Glutamatergic neuron (in vitro differentiated cells): ENCODE data around the gene ITSN1. TPM values are rescaled to one million over a fixed set of nuclear protein-coding genes. Genes with fewer than 3 reads are reported as not detected.

Source experiments
- DNase-seq: peaks from one replicate; pipeline ENCODE4 v3.0.0; 2022
- H3K27ac Mint-ChIP-seq: one replicate; pipeline ENCODE4 v1.8.0; 2020; ENCODE audit warnings: mild to moderate bottlenecking, mixed read lengths, inconsistent platforms; ENCODE audit not compliant: unreplicated experiment
- H3K27me3 Mint-ChIP-seq: one replicate; pipeline ENCODE4 v1.8.0; 2020; ENCODE audit warnings: mild to moderate bottlenecking, moderate library complexity, mixed read lengths, inconsistent platforms; ENCODE audit not compliant: unreplicated experiment
- H3K36me3 Mint-ChIP-seq: one replicate; pipeline ENCODE4 v1.8.0; 2020; ENCODE audit warnings: mild to moderate bottlenecking, mixed read lengths, inconsistent platforms; ENCODE audit not compliant: unreplicated experiment
- H3K4me1 Mint-ChIP-seq: one replicate; pipeline ENCODE4 v1.8.0; 2020; ENCODE audit warnings: mild to moderate bottlenecking, low read depth, mixed read lengths, inconsistent platforms; ENCODE audit not compliant: unreplicated experiment
- H3K4me3 Mint-ChIP-seq: one replicate; pipeline ENCODE4 v1.8.0; 2020; ENCODE audit warnings: mild to moderate bottlenecking, mixed read lengths, inconsistent platforms; ENCODE audit not compliant: unreplicated experiment
- H3K9me3 Mint-ChIP-seq: one replicate; pipeline ENCODE4 v1.8.0; 2020; ENCODE audit warnings: mild to moderate bottlenecking, moderate library complexity, mixed read lengths, inconsistent platforms; ENCODE audit not compliant: unreplicated experiment
- total RNA-seq: library from RNA; stranded (reverse); fragmentation: NEBNext Ultra II Directional; extraction: Animal tissue kit (Norgen Biotek cat#: 25700); gene quantifications from one replicate; pipeline ENCODE4 v1.2.1, GENCODE V29; 2021; ENCODE audit not compliant: unreplicated experiment
- TF ChIP-seq, protein P1 (sequence below): fragments of 200-600 bp; sonication (generic); IDR thresholded peaks from one replicate; pipeline ENCODE4 v1.5.0; 2021; ENCODE audit not compliant: partially characterized antibody, unreplicated experiment

Gene ITSN1
- total RNA-seq, 1 donor from 2014 or later, result 89.1 TPM

DNA sequence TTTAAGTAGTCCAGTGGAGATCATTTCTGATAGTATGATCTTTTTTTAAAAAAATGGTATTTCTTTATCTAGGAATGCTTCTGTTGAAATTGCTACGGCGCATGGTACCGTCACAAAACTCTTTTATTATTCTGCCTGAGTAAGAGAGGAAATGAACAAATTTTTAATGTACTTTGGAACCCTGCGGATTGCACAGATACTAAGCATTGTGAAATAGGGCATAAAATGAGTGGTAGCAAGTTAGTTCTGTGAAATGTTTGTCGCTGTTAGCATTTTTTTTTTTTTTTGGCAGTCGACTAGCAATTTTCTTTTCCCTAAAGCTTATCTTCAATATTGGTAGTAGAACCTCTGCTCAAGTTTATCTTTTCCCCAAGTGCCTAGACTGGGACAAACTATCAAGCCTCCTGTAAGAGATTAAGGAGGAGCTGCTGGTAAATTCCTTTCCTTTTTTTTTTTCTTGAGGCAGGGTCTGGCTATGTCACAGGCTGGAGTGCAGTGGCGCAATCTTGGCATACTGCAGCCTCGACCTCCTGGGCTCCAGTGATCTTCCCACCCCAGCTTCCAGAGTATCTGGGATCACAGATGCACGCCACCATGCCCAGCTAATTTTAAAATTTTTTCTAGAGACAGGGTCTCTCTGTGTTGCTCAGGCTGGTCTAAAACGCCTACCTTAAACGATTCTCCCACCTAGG lies 2.2 kb downstream of the ITSN1 start:
- peaks cover 10% of the 10 kb centered on the region for H3K4me1 Mint-ChIP-seq
- peaks cover 10% of the 10 kb centered on the region for H3K9me3 Mint-ChIP-seq
- TF ChIP-seq, protein P1, sequence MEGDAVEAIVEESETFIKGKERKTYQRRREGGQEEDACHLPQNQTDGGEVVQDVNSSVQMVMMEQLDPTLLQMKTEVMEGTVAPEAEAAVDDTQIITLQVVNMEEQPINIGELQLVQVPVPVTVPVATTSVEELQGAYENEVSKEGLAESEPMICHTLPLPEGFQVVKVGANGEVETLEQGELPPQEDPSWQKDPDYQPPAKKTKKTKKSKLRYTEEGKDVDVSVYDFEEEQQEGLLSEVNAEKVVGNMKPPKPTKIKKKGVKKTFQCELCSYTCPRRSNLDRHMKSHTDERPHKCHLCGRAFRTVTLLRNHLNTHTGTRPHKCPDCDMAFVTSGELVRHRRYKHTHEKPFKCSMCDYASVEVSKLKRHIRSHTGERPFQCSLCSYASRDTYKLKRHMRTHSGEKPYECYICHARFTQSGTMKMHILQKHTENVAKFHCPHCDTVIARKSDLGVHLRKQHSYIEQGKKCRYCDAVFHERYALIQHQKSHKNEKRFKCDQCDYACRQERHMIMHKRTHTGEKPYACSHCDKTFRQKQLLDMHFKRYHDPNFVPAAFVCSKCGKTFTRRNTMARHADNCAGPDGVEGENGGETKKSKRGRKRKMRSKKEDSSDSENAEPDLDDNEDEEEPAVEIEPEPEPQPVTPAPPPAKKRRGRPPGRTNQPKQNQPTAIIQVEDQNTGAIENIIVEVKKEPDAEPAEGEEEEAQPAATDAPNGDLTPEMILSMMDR, result no peak
- peaks cover 4% of the 10 kb centered on the region for H3K27me3 Mint-ChIP-seq
- no peak overlapping the region for H3K27ac Mint-ChIP-seq
- DNase-seq, result no peak
- H3K36me3 Mint-ChIP-seq, result no peaks in the 10 kb centered on the region
- H3K4me3 Mint-ChIP-seq, result peak overlapping the region; percentile 97

DNA sequence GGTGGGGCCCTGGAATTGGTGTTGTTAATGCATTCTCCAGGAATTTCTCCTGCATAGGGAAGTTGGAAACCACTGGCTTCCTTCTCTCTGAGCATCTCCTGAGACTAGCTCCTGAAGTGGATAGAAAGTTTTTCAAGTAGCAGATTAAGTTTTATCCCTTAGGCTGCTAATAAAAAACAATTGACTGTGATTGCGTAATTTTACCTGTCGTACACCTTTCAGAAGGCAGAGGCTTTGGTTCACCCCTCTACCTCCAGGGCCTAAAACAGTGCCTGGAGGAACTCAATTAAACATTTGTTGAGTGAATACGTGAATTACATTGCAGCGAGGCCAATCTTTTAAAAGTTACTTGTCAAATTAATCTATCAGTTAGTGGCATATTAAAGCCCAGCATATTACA lies 3.4 kb downstream of the ITSN1 start:
- H3K9me3 Mint-ChIP-seq, result peaks cover 10% of the 10 kb centered on the region
- DNase-seq, result no peak
- no peak overlapping the region for H3K4me3 Mint-ChIP-seq
- peaks cover 11% of the 10 kb centered on the region for H3K4me1 Mint-ChIP-seq
- no peaks in the 10 kb centered on the region for H3K36me3 Mint-ChIP-seq
- H3K27ac Mint-ChIP-seq, result no peak overlapping the region
- TF ChIP-seq, protein P1, result no peak
- H3K27me3 Mint-ChIP-seq, result peaks cover 4% of the 10 kb centered on the region

DNA sequence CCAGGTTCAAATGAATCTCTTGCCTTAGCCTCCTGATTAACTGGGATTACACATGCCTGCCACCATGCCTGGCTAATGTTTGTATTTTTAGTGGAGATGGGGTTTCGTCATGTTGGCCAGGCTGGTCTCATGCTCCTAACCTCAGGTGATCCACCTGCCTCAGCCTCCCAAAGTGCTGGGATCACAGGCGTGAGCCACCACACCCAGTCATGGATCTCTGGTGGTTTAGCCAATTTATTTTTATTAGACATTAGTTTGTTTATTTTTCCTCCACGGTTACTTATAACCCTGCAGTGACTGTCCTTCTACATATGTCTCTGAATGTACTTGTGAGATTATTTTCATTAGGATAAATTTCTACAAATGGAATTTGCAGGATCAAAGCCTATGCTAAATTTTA lies 5.3 kb downstream of the ITSN1 start:
- H3K27ac Mint-ChIP-seq, result no peak overlapping the region
- peaks cover 24% of the 10 kb centered on the region for H3K4me1 Mint-ChIP-seq
- H3K9me3 Mint-ChIP-seq, result peaks cover 6% of the 10 kb centered on the region
- DNase-seq, result no peak
- TF ChIP-seq, protein P1, result no peak
- H3K4me3 Mint-ChIP-seq, result no peak overlapping the region
- H3K36me3 Mint-ChIP-seq, result no peaks in the 10 kb centered on the region
- peaks cover 1% of the 10 kb centered on the region for H3K27me3 Mint-ChIP-seq

- no peak overlapping the region for H3K4me3 Mint-ChIP-seq
- H3K9me3 Mint-ChIP-seq, result peaks cover 3% of the 10 kb centered on the region
- no peak for DNase-seq
- no peaks in the 10 kb centered on the region for H3K36me3 Mint-ChIP-seq
- TF ChIP-seq, protein P1, result no peak
- peaks cover 1% of the 10 kb centered on the region for H3K27me3 Mint-ChIP-seq
- H3K4me1 Mint-ChIP-seq, result peaks cover 24% of the 10 kb centered on the region
- no peak overlapping the region for H3K27ac Mint-ChIP-seq
Measured at GRCh38 chr21:33648555-33648954, 6.3 kb downstream of the ITSN1 start.

GRCh38 chr21:33650230-33650629 lies 7.9 kb downstream of the ITSN1 start:
- Mint-ChIP-seq H3K9me3 (no peaks in the 10 kb centered on the region), H3K27ac (no peak overlapping the region), H3K4me3 (no peak overlapping the region), H3K27me3 (peaks cover 1% of the 10 kb centered on the region), H3K4me1 (peaks cover 14% of the 10 kb centered on the region), H3K36me3 (peaks cover 4% of the 10 kb centered on the region)
- TF ChIP-seq, protein P1, result no peak
- no peak for DNase-seq
